DMS114 treated with DMSO at 0.1 percent for 48 hours (cell line): ENCODE data around the gene ADAP1.
"Not testable (repeated sequence)": the region's sequence is repeated elsewhere in the genome, so short reads cannot be mapped to it uniquely, and the experiment has no call there.

ENCODE experiments used
- DNase-seq: peaks from one replicate; lab custom pipeline; 2025; ENCODE audit not compliant: unreplicated experiment; lab: John Stamatoyannopoulos, UW

ADAP1 gene

DNA sequence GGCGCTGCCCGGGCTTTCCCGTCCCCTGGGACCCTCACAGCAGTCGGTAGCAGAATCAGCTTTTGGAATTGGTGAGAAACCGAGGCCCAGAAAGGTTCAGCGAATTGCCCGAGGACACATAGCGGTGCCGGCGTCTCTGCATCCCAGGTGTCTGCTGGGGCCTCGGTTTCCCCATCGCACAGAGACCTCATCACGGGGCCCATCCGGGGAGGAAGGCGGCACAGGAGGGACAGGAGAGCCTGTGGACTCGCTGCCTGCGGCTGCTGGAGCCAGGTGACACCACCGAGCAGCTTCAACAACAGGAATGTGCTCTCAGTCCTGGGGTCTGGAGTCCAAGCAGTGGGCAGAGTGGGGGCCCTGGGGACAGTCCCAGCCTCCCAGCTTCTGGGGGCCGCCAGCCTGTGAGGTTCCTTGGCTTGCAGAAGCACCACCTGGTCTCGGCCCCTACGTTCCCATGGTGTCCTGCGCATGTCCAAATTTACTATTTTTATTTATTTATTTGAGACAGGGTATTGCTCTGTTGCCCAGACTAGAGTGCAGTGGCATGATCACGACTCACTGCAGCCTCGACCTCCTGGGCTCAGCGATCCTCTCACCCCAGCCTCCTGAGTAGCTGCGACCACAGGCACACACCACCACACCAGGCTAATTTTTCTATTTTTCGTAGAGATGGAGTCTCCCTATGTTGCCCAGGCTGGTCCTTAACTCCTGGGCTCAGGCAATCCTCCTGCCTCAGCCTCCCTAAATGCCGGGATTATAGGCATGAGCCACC, 21.4 kb upstream of the ADAP1 start:
- no peak for DNase-seq

DNA sequence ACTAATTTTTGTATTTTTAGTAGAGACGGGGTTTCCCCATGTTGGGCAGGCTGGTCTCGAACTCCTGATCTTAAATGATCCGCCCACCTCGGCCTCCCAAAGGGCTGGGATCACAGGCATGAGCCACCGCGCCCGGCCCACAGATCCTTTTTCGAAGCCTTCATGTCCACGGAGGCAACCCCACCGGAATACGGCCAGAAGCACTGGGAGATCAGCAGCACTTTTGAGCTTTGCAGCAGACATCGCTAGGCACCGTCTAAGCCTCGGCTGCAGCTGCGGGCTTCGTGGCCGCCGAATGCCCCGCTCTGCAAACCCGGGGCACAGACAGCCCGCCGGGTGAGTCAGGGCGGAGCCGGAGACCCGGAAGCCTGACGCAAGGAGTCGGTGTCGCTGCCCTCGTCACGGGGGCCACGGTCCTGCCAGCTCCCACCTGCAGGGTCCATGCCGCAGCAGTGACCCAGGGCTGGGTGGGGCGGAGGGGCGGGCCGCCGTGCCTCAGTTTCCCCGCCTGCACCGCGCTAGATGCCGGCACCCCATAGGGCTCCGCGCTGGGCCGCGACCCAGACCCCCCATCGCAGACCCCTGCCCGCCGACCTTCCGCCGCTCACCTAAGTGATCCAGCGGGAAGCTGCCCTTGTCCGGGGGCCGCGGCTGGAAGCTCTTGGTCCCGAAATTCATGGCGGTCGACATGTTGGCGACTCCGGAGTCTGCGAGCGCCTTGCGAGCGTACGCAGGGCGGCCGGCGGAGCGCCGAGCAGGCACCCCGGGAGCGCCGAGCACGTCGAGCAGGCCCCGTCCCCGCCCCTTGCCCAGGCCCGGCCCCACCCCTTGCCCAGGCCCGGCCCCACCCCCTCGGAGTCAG, 20.6 kb upstream of the ADAP1 start, which contains the start of gene COX19:
Gene COX19 (minus strand): TSS at position 730 of the 862 bp plus-strand sequence. CDS start 40 bp downstream, at position 690.
- peak; percentile 68 for DNase-seq

DNA sequence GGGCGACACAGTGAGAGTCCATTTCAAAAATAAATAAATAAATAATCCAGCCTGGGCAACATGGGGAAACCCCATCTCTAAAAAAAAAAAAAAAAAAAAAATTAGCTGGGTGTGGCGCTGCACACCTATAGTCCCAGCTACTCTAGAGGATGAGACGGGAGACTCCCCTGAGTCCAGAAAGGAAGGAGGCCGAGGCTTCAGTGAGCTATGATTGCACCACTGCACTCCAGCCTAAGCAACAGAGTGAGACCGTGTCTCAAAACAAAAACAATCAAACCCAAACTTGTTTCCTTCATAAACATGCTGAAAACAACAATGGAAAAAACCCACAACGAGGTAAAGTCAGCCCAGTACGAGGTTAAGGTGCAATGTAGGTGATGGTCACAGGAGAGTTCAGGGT, 19.7 kb upstream of the ADAP1 start:
- DNase-seq = no peak

DNA sequence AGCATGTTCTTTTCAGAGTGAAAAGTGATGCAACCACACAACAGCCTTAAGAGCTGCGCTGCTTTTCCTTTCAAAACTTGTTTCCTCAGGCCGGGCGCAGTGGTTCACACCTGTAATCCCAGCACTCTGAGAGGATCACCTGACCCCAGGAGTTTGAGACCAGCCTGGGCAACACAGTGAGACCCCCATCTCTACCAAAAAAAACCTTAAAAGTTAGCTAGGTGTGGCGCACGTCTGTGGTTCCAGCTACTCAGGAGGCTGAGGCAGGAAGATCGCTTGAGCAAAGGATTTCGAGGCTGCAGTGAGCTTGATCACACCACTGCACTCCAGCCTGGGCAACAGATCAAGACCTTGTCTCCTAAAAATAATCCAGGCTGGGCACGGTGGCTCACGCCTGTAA, 18.8 kb upstream of the ADAP1 start:
- DNase-seq = no peak

DNA sequence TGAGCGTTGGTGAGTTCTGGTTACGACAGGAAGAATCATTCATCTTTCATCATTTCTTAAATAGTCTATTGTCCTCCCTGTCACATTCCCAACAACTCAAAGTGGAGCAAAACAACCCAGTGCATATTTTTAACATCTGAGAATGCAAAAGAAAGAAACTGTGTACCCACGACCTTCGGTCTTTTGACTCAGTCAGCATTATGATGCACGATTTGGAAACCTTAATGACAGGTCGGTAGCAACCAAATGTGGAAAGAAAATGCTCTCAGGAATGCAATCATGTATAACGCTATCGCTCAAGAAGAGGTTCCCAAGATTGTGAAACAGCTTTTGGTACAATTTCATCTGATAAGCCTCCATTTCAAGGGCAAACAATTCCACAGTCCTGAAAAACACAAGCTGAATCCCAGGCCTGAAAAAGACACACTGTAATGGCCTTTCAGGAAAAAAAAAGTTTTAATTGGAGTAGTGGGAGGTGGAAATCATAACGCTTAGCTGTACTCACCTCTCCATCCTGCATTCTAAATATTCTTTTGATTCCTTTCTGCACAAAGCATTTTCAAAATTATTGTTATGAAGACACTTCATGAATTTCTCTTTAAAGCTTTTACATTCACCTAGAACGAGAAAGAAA, 18.3 kb upstream of the ADAP1 start:
- no peak for DNase-seq

DNA sequence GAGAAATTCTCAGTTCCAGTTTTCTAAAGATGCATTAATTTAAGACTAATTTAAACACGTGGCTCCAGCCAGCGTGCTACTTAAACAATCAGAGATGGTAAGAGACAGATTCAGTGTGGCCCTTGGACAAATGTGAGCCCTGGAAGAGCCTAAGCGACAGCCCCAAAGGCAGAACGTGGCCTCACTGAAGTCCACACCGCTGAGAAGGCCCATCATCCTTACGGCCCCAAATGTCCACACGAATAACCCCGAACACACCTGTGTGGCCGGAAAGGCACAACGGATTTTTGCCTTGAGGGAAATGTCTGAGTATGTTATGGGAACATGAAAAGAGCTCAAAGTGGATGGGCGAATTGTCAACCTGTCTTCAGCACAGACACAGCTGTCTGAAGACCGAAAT, 17.6 kb upstream of the ADAP1 start:
- no peak for DNase-seq

DNA sequence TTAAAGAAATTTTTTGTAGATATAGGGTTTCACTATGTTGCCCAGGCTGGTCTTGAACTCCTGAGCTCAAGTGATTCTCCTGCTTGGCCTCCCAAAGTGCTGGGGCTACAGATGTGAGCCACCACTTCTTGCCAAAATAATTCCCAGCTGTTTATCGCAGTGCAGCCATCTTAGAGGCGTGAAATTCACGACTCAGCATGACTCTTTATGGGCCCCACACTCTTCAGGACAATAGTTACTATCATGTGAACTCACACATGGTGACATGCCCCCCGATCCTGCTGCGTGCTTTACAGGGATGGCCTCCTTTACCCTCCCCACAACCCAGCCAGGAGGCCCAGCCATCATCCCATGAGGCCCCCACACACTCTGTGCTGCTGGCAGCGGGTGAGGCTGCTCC, 16.3 kb upstream of the ADAP1 start:
- no peak for DNase-seq

DNA sequence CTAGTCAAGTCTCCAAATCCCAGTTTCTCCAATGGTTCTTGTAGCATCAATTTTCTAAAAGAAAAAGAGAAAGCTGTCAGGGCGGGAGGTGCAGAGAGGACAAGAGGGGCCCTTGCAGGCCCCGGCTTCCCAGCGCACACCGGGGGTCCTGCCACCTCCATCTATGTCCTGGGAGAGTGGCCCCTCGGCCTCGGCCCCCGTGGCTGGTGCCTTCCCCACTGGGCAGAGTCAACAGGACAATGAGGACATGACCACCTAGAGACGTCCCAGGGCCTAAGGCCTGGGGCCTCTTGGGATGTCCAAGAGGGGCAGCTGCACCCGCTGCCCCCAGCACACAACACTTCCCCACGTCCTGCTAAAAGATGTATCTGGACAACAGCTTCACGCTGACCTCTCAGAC, 14.9 kb upstream of the ADAP1 start:
- DNase-seq = no peak

DNA sequence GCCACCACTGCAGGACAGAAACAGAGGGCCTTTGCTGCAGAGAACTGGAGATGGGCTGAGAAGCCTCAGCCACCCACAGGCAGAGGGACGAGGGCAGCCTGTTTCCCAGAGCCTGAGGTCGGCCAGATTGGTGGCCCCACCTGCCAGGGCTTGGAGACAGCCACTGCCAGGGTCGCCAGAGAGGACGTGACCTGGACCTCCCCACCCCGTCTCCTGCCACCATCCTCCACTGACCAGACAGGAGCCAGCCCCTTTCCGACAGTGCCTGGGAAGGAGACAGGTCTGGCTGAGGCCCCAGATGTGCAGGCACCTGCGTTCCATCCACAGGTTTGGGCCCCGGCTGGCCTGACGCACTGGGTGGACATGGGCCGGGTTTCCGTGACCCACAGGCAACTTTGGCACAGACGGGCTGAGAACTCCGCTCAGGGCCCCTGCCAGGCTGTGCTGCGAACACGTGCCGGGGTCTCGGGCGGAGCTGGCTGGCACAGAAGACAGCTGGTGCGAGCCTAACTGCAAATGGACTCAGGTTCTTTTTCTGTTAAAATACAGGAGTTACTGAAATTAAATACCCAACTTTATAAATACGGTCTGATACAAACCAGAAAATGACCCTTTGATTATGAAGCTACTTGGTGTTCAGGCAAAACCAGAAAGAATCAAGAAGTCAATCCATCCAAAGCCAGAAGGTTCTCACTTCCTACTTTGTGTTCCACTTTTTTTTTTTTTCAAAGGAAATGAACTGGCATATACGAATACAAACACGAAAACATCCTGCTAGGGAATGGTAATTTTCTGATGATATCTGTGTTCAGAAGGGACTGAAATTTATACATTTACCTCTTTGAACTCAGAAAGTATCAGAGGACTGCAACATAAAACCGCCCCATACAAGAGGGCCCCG, 14.0 kb upstream of the ADAP1 start:
- DNase-seq = no peak

DNA sequence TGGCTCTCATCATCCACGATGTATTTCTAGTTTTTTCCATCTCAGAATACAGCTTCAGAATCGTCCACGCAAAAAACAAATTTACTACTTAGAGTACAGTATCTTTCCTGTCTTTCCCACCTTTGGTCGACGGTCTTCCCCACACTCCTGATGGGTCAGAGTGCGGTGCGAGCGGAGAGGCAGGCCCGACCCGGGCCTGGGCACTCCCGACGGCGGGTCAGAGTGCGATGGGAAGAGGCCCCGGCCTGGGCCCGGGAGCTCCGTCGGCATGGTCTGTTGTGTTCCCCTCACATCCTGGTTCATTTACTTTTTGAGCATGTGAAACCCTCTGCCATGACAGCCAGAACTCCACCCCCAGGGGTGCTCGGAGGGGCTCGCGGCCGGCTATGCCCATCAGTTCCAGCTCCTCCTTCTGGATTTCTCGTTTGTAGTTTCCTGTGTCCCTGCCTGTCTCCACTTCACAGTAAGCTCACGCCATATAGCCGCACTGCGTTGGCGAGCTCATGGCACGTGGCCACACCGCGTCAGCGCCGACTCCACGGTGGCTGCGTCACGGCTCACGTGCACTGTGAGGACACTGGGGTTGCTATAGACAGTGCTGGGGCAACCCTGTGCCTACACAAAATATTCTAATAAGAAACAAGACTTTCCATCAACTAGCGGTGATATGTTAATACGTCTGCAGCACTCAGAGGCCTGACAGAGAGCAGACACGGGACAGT, 13.0 kb upstream of the ADAP1 start:
- no peak for DNase-seq

DNA sequence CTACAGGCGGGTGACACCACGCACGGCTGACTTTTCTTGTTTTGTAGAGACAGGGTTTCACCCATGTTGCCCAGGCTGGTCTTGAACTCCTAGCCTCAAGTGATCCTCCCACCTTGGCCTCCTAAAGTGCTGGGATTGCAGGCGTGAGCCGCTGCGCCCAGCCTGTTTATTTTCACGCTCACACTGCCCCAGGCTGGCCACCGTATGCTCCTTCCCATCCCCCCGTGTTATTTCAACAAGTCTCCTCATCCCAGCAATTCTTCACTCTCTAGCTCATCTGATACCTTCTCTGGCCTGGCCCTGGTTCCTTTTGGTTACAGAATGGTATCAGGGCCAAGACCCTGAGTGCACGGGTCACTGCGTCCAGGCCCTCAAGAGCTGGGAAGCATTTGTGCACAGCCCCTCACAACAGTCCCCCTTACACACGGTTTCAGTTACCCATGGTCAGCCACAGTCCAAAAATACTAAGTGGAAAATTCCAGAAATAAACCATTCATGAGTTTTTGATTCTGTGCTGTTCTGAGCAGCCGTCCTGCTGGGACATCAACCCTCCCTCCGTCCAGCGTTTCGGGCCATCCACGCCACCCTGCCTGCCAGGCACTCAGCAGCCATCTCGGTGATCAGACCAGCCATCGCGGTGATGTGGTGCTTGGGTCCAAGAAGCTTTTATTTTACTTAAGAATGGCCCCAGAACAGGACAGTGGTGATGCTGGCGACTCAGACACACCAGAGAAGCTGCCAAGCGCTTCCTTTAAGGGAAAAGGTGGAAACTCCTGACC, 12.0 kb upstream of the ADAP1 start:
- DNase-seq = no peak

DNA sequence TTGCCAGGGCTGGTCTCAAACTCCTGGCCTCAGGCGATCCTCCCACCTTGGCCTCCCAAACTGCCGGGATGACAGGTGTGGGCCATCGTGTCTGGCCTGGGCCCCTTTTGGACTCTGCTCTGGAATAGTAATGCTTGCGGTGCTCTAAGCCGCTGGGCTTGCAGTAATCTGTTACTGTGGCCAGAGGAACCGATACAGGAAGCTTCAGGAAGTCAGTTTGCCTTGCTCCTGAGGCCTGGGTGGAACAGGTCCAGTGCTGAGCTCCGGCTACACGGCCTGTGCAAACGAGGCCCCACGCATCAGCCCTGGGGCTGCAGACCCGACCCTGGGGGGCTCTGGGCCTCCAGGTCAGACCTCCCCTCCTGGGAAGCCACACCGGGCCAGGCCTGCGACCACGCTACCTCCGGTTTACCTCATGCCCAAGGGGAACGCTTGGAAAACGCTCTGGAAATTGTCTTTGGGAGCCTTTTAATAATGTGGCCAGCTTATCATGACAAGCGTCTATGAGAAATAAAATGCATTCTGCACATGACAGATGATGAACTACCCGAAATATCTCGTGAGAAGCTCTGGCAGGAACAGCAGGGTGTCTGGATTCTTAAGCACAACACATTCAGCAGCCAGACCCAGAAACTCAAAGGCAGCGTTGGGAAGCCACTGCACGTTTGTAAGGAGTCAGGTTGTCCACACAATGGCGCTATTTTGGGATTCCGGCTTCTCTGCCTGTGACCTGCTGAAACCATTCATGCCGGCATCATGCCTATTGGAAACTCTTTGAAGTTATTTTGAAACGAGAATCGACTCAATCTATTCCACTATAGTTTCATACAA, 10.1 kb upstream of the ADAP1 start:
- DNase-seq = no peak

DNA sequence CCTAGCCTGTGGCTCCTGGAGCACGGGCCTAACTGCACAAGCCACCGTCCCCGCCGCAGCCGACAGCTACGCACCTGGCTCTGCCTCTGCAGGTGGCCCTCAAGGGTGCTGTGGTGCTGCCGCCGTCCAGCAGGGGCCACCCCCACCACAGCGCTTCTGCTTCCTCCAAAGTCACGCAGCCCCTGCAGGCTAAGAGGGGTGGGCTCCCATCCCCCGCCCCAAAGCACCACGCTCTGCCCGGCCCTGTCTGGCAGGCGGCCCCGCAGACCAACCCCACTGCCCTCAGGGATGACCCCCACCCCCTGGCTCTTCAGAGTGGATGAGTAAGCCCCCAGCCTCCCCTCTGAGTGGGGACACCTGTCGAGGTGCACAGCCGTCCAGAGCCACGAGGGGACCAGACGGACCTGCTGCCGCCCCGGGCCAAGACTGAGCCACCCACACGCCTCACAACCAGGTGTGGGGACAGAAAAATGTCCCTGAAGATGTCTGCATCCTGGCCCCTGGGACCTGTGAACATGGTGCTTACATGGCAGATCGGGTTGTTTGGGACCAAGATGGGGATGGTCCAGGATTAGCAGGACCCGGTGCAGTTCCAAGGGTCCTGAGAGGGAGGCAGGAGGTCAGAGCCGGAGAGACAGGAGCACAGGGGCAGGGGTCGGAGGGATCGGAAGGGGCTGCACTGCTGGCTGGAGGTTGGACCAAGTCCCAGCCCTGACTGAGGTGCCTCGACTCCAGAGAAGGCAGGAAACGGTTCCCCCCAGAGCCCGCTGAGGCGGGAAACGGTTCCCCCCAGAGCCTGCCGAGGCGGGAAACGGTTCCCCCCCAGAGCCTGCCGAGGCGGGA, 9.0 kb upstream of the ADAP1 start:
- no peak for DNase-seq

DNA sequence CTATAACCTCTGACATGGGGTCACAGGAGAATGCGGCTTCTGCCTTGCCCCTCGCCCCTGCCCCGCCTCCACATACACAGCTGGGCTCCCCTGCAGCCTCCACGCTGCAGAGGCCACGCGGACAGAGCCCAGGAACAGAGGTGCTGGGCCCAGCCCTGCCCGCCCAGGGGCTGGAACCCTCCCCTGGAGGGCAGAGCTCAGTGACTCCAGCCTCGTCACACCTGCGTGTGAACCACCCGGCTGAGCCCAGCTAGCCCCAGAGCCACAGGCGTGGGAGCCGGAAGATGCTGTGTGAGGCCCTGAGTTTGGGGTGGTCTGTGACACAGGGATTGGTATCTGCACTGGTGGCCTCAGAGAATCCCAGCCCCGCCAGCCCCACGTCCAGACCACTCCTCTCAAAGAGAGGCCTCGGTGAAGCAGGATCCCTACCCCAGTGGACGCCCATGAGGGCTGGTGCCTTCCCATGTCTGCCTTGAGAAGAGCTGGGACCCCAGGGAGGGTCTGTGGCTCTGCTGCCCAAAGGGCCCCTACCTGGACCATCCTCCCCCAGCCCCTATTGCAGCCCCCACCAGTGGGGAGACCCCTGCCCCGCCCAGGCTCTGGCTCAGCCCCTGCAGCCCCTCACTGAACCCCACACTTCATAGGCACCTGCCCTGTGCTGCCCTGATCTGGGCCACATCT, 8.1 kb upstream of the ADAP1 start:
- DNase-seq = no peak

DNA sequence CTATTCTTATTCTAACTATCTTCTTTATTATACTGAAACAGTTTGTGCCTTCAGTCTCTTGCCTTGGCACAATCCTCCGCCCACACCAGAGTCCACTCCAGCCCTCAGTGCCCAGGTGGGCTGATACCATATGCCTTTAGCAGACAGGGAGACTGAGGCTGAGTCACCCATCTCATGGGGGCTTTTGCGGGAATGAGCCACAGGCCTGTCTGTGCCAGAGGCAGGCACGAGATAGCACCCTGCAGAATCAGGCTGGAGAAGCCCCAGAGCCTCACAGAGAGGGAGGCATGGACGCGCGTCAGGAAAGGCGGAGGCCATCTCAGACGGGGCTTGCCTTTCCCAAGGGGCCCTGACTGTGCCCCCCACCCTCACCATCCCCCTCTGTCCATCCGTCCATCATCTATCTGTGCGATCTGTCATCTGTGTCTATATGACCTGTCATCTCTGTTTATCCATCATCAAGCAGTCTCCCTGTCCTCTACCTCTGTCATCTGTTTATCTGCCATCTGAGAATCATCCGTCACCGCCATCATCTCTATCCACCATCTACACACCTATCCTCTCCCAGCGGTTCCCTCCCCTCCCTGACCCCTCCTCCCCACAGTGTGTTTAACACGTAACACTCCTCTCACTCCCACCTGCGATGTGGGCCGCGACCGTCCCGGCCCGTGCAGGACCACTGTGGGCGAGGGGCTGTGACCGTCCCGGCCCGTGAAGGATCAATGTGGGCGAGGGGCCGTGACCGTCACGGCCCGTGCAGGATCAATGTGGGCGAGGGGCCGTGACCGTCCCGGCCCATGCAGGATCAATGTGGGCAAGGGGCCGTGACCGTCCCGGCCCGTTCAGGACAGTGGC, 7.3 kb upstream of the ADAP1 start:
- no peak for DNase-seq

DNA sequence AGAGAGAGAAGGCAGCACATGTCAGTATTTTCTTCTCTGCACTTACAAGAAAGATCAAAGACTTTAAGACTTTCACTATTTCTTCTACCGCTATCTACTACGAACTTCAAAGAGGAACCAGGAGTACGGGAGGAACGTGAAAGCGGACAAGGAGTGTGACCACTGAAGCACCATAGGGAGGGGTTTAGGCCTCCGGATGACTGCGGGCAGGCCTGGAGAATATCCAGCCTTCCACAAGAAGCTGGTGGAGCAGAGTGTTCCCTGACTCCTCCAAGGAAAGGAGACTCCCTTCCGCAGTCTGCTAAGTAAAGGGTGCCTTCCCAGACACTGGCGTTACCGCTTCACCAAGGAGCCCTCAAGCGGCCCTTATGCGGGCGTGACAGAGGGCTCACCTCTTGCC, 6.5 kb upstream of the ADAP1 start:
- not testable (repeated sequence) for DNase-seq
